Osteoblast (primary cell): ENCODE data around the gene CPNE6. TPM values are rescaled to one million over a fixed set of nuclear protein-coding genes. Genes with fewer than 3 reads are reported as not detected.

Experiments
- DNase-seq: peaks from one replicate; pipeline ENCODE4 v3.0.0; 2011; ENCODE audit warnings: low spot score, mixed read lengths; ENCODE audit not compliant: insufficient read length; ENCODE audit errors: missing footprints
- H2AFZ ChIP-seq: 2 replicates; pipeline ENCODE4 v1.6.0; 2011; ENCODE audit warnings: mild to moderate bottlenecking, low read length
- H3K27ac ChIP-seq: 2 replicates; pipeline ENCODE4 v1.5.1; 2011; ENCODE audit warnings: mild to moderate bottlenecking, low read depth, low read length, moderate library complexity
- H3K27me3 ChIP-seq: 2 replicates; pipeline ENCODE4 v1.6.0; 2012; ENCODE audit warnings: mild to moderate bottlenecking, control low read depth, inconsistent platforms, low read length, moderate library complexity; ENCODE audit not compliant: insufficient read depth
- H3K36me3 ChIP-seq: 2 replicates; pipeline ENCODE4 v1.5.1; 2011; ENCODE audit warnings: mild to moderate bottlenecking, low read length, control low read depth, moderate library complexity; ENCODE audit not compliant: insufficient read depth
- H3K4me1 ChIP-seq: 2 replicates; pipeline ENCODE4 v1.5.1; 2011; ENCODE audit warnings: mild to moderate bottlenecking, low read length, control low read depth, moderate library complexity; ENCODE audit not compliant: insufficient read depth
- H3K4me2 ChIP-seq: 2 replicates; pipeline ENCODE4 v1.6.0; 2011; ENCODE audit warnings: mild to moderate bottlenecking, low read length; ENCODE audit not compliant: insufficient read depth
- H3K4me3 ChIP-seq: fragments of 200-600 bp; sonication (generic); 3 replicates; pipeline ENCODE4 v1.5.1; 2012; ENCODE audit warnings: mild to moderate bottlenecking, low read length, inconsistent platforms; ENCODE audit not compliant: insufficient read depth
- H3K79me2 ChIP-seq: 2 replicates; pipeline ENCODE4 v1.6.0; 2012; ENCODE audit warnings: mild to moderate bottlenecking, low read length, control low read depth, inconsistent platforms; ENCODE audit not compliant: insufficient read depth
- H3K9me3 ChIP-seq: 2 replicates; pipeline ENCODE4 v1.5.1; 2011; ENCODE audit warnings: low read depth, low read length, control low read depth
- H4K20me1 ChIP-seq: 2 replicates; pipeline ENCODE4 v1.6.0; 2012; ENCODE audit warnings: mild to moderate bottlenecking, low read length, control low read depth; ENCODE audit not compliant: insufficient read depth
- CTCF ChIP-seq: IDR thresholded peaks from 2 replicates; pipeline ENCODE4 v1.5.1; 2011; ENCODE audit warnings: mild to moderate bottlenecking, low read depth, low read length, moderate library complexity; ENCODE audit errors: extremely low read depth
- total RNA-seq: library from RNA; depleted of rRNA; stranded (reverse); fragments of >200 nt; gene quantifications from 2 replicates; pipeline ENCODE4 v1.2.3, GENCODE V29; 2012

The CPNE6 gene
- total RNA-seq, 1 donor = not detected

GRCh38 chr14:24086193-24086955, 15.0 kb downstream of the CPNE6 start:
- no peak for DNase-seq
- no peak overlapping the region for H3K27ac ChIP-seq
- no peak overlapping the region for H2AFZ ChIP-seq
- no peaks in the 10 kb centered on the region for H3K9me3 ChIP-seq
- peaks cover 19% of the 10 kb centered on the region for H3K27me3 ChIP-seq
- TF ChIP-seq CTCF = no peak
- no peaks in the 10 kb centered on the region for H3K79me2 ChIP-seq
- H4K20me1 ChIP-seq = no peaks in the 10 kb centered on the region
- H3K4me1 ChIP-seq = no peaks in the 10 kb centered on the region
- H3K36me3 ChIP-seq = no peaks in the 10 kb centered on the region
- no peak overlapping the region for H3K4me3 ChIP-seq
- H3K4me2 ChIP-seq = no peak overlapping the region

- H3K4me1 ChIP-seq = no peaks in the 10 kb centered on the region
- DNase-seq = peak; percentile 44
- H3K4me2 ChIP-seq = no peak overlapping the region
- H3K27ac ChIP-seq = no peak overlapping the region
- no peak for TF ChIP-seq CTCF
- no peaks in the 10 kb centered on the region for H4K20me1 ChIP-seq
- peaks cover 12% of the 10 kb centered on the region for H3K27me3 ChIP-seq
- H2AFZ ChIP-seq = no peak overlapping the region
- no peaks in the 10 kb centered on the region for H3K36me3 ChIP-seq
- H3K4me3 ChIP-seq = no peak overlapping the region
- no peaks in the 10 kb centered on the region for H3K79me2 ChIP-seq
- H3K9me3 ChIP-seq = no peaks in the 10 kb centered on the region
Measured at GRCh38 chr14:24087004-24087403, 15.6 kb downstream of the CPNE6 start.

GRCh38 chr14:24088095-24088494, 16.7 kb downstream of the CPNE6 start:
- Histone ChIP-seq H3K36me3 (no peaks in the 10 kb centered on the region), H3K27me3 (peaks cover 3% of the 10 kb centered on the region), H4K20me1 (no peaks in the 10 kb centered on the region), H3K4me2 (no peak overlapping the region), H3K27ac (no peak overlapping the region), H3K9me3 (no peaks in the 10 kb centered on the region), H2AFZ (no peak overlapping the region), H3K4me3 (no peak overlapping the region), H3K4me1 (no peaks in the 10 kb centered on the region), H3K79me2 (no peaks in the 10 kb centered on the region)
- peak; percentile 56 for DNase-seq
- no peak for TF ChIP-seq CTCF

- no peak for TF ChIP-seq CTCF
- no peak overlapping the region for H3K4me2 ChIP-seq
- H4K20me1 ChIP-seq = no peaks in the 10 kb centered on the region
- no peaks in the 10 kb centered on the region for H3K9me3 ChIP-seq
- peaks cover 2% of the 10 kb centered on the region for H3K4me1 ChIP-seq
- no peaks in the 10 kb centered on the region for H3K27me3 ChIP-seq
- DNase-seq = no peak
- H3K79me2 ChIP-seq = peaks cover 1% of the 10 kb centered on the region
- no peak overlapping the region for H3K4me3 ChIP-seq
- no peak overlapping the region for H2AFZ ChIP-seq
- no peak overlapping the region for H3K27ac ChIP-seq
- H3K36me3 ChIP-seq = no peaks in the 10 kb centered on the region
Measured at GRCh38 chr14:24089890-24090289, 18.5 kb downstream of the CPNE6 start.
